Activated naive CD4-positive, alpha-beta T cell treated with anti-CD3 and anti-CD28 coated beads, Interleukin-2, amount 50 U/mL, for 16 hours (primary cell): ENCODE measurements around the gene ACBD3.
"Not testable (repeated sequence)": the region's sequence is repeated elsewhere in the genome, so short reads cannot be mapped to it uniquely, and the experiment has no call there.

Experiments
- DNase-seq: peaks from one replicate; pipeline ENCODE4 v3.0.0-alpha.2; 2020

Gene ACBD3

DNA sequence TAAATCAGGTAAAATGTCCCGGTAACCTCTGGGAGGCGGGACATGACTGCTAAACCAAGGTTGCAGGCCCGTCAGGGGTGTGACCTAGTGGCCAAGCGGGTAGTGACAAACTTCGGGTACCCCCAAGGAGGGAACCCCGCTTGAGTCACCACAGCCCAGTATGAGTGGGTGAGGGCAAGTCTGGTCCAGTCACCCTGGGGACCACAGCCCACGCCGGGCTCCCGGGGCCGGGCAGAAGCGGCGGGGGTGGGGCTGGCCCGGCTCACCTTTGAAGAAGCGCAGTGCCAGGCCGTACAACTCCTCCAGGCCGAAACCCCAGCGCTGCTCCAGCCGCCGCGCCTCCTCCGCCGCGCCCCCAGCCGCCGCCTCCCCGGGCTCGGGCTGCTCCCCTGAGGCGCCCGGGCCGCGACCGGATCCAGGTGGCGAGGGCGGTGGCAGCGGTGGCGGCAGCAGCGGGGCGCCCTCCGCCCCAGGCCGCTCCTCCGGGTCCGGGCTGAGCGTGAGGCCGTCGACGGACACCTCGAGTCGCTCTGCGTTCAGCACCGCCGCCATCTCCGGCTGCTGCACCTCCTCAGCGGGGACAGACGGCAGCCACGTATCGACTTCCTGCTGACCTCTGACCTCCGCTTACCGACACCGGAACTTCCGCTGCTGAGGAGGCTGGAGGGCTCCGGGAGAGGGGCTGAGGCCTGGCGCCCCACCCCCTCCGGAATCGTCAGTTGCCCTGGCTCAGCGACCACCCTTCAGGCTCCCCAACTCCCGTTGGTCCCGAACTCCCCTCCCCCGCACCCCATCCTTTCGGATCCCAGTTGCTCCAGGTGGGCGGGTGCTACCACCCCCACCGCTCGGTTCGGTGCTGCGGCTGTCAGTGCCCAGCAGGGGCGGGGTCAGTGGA lies at the start of gene ACBD3:
Gene ACBD3, minus strand, starts transcription at position 618 of the 895 bp plus-strand sequence. Its CDS starts 66 bp downstream, at position 552.
- DNase-seq: peak; percentile 84

DNA sequence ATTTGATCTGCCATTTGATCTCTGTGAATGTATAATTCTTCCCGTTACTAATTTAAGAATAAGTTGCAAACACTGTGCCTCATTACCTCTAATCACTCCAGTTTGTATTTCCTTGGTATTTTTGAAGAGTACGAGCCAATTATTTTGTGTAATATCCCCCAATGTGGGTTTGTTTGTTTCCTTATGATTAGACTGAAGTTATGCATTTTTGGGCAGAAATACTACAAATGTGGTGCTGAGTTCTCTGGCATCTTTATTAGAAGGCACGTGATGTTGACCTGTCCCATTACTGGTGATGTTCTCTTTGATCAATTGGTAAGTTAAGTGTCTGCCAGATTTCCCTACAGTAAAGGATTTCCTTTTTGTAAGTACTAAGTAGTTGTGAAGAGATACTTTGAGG lies 47.3 kb upstream of the ACBD3 start:
- DNase-seq: no peak

- no peak for DNase-seq
Observed at GRCh38 chr1:226233293-226233692, 46.8 kb upstream of the ACBD3 start.

DNA sequence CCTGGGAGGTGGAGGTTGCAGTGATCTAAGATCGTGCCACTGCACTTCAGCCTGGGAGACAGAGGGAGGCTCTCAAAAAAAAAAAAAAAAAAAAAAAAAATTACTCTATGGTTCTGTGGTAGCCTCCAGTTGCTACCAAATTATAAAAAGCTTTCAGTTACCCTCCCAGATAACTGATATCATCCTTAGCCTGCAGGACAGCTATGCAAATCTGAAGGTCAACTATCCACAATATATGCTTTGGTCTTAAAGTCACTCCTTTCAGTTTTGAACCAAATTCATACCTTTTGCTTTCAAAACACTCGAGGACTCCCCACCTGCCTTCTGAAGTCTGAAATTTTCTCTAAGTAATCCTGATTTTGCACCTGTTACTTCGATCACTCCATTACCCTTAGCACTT lies 40.1 kb upstream of the ACBD3 start:
- no peak for DNase-seq

DNA sequence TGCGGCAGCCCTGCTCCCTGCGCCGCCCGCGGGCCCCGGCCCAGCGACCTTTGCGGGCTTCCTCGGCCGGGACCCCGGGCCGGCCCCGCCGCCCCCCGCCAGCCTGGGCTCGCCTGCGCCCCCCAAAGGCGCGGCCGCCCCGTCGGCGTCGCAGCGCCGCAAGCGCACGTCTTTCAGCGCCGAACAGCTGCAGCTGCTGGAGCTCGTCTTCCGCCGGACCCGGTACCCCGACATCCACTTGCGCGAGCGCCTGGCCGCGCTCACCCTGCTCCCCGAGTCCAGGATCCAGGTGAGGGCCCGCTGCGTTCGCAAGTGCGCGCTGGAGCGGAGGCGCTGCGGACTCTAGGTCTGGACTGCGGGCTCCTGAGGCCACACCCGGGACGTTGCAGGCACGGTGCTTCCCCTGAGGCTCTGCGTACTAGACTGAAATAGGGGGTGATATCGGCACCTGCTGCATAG lies 37.3 kb upstream of the ACBD3 start:
- no peak for DNase-seq

DNA sequence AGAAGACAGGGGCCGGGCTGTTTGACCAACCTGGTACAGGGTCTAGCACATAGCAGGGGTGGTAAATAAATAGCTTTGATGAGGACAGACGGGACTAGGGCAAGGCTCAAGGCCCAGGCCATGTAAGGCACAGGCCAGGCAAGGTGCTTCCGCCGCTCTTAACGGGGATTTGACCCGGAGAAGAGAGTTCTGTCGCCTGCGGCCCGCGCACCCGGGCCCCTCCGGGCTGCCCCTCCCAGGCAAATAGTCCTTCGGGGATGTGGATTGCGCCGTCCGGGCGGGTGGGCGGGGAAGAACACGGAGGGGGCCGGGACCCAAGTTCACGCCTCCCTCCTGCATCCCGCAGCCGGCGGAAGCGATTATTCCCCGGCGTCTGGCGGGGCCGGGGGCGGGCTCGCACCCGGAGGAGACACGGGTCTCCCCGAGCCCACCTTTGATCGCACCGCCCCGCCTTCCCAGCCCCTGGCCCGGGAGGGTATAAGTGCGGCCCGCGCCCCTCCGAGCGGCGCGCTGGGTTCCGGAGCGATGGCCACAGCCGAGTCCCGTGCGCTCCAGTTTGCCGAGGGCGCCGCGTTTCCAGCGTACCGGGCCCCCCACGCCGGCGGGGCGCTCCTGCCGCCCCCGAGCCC lies 36.7 kb upstream of the ACBD3 start, which contains the start of gene MIXL1:
Gene MIXL1, plus strand, starts transcription at position 508 of the 629 bp plus-strand sequence. Its CDS starts 18 bp downstream, at position 526.
- DNase-seq: no peak

GRCh38 chr1:226222686-226223085 lies 36.1 kb upstream of the ACBD3 start:
- DNase-seq: no peak

DNA sequence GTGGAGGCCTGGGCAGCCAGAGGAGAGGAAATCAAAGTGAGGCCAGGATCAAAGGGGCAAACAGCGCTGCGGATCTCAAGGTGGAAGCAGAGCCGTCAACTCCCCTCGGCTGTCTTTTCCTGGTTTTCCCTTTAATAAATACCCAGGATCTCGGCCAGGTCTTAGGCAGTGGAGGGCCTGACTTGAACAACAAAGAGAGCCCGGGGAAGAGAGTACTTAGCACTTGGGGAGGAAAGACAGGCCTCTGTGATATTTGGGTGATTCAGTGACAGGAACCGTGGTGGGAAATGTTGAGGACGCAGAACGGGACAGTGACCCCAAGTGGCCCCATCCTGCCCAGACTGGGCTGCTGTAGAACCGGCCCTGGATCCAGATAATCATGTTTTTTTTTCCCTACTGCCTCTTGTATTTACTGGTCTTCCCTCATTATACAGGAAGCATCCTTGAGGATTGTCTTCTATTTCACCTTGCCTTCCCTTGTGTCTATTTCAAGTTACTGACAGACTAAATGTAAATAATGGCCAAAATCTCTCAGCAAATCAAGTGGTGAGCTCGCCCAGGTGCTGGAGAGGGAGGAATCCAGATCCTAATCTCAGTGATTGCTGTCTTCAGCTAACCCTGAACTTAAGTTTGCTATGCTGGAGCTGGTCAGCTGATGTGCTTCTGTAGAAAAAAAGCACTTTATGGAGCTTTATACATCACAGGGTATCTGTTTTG lies 34.1 kb upstream of the ACBD3 start:
- no peak for DNase-seq

GRCh38 chr1:226217273-226217672 lies 30.7 kb upstream of the ACBD3 start:
- no peak for DNase-seq

- no peak for DNase-seq
Observed at GRCh38 chr1:226216056-226216455, 29.5 kb upstream of the ACBD3 start.

DNA sequence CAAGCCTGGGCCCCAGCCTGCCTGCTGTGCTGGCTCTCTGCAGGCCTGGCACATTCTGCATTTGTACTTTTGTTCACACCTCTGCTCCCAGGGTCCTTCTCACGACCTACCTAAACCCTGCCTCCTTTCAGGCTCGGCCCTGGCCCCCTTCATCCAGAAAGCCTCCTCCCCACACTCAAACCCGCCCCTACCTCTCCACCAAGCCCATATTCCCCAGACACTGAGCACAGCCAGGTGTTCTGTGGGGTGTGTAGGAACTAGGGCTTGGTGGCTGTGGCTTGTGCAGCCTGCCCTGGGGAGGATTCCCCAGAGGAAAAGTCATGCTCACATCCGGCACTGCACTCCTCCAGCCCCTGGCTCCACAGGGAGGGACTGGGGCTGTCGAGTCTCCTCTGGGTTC lies 28.7 kb upstream of the ACBD3 start:
- DNase-seq: no peak

GRCh38 chr1:226212545-226212944 lies 26.0 kb upstream of the ACBD3 start:
- no peak for DNase-seq

DNA sequence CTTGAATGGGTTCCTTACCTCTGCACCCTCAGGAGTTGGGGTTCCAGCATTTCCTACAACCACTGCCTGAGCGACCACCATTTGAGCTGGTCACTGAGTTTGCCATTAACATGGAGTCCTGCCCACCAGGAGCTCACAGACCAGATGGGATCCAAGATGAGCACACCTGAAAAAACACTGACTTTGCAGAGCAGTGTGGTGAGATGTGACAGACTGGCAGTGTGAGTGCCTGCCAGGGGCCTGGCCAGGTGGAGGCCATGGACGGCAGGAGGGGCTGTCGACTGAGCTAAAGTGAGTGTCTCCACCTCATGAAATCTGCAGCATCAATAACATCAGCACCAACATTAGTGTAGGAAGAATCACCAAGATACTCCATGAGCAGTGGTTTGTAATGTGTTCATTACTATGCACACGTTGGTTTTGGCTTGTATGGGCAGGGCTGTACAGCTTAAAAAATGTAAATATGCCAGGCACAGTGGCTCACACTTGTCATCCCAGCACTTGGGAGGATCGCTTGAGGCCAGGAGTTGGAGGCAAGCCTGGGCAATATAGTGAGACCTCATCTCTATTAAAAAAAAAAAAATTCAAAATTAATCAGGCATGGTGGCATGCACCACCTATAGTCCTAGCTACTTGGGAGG lies 24.8 kb upstream of the ACBD3 start:
- DNase-seq: no peak

DNA sequence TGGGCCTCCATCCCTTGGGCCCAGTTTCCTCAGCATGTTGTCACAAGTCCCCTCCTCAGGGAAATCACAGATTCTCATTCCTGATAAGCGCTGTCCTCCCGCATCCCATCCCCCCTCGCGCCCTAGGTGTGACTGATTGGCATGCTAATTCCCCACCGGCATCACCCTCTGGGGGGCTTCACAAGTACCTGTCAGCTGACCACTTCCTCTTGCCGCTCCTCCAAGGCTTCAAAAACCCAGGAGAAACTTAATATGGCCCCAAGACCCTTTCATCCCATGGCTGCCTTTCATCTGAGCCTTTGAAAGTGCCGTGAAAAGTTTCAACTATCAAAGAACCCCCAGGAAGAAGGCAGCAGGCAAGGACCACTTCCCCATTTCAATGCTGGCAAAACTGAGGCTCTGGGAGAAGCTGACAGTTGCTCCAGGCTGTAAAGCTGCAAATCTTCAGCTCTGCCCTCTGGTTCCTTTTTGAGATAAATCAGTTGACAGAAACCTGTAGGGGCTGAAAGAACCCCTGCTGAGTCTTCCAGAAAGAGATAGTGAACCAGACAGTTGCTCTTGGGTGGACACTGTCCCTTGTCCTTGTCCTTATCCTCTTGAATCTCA lies 24.1 kb upstream of the ACBD3 start:
- no peak for DNase-seq

GRCh38 chr1:226209307-226210059 lies 22.9 kb upstream of the ACBD3 start:
- DNase-seq: no peak

DNA sequence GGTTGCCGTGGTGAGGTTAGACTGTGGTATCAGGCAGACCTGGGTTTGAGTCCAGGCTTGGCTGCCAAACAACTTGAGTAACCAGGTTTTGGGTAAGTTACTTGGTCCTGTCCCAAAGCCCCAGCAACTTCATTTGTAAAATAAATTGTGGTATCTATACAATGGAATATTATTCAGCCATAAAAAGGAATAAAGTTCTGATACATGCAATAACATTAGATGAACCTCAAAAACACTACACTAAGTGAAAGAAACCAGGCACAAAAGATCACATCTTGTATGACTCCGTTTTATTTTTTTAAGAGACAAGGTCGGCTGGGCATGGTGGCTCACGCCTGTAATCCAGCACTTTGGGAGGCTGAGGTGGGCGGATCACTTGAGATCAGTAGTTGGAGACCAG lies 20.5 kb upstream of the ACBD3 start:
- DNase-seq: no peak

- no peak for DNase-seq
Observed at GRCh38 chr1:226204198-226204597, 17.7 kb upstream of the ACBD3 start.

GRCh38 chr1:226203655-226204054 lies 17.1 kb upstream of the ACBD3 start:
- DNase-seq: no peak

DNA sequence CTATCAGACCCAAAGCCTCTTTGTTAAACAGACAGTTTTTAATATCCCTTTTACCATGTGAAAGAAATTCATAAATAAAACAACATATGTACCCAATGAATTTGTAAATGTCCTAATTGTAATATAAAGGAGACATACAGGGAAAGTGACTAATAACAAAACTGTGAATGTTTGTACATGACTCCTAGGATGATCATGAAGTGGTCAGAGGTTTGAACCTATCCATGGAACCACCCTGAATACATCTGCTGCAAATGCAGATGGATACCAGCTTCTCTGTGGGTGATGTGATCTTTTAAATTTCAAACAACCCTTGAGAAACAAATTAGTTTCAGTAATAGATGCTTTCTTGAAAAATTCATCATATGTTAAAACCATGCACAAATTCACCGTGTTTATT lies 16.7 kb upstream of the ACBD3 start:
- DNase-seq: no peak

DNA sequence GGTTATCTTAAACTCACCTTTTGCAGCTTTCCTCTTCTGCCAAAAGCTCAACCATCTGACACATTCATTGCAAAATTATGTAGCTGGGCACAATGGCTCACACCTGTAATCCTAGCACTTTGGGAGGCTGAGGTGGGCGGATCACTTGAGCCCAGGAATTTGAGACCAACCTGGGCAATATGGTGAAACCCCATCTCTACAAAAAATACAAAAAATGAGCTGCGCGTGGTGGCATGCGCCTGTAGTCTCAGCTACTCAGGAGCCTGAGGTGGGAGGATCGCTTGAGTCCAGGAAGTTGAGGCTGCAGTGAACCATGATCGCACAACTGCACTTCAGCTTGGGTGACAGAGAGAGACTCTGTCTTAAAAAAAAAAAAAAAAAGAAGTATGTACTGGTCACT lies 16.1 kb upstream of the ACBD3 start:
- DNase-seq: not testable (repeated sequence)

- DNase-seq: no peak
Observed at GRCh38 chr1:226202246-226202645, 15.7 kb upstream of the ACBD3 start.
